ENCODE measurements around the gene PER3. TPM values are rescaled to one million over a fixed set of nuclear protein-coding genes. Genes with fewer than 3 reads are reported as not detected.

PER3 gene
- total RNA-seq, 1 experiment from 2014 or later = 9.0 TPM

GRCh38 chr1:7871136-7871535 lies 87.0 kb downstream of the PER3 start:
- H3K27me3 ChIP-seq (ENCODE audit: insufficient read depth, low read length) = no peaks in the 10 kb centered on the region
- no peak overlapping the region for H3K9ac ChIP-seq (ENCODE audit: extremely low read depth, insufficient read length, low read length)
- no peak for DNase-seq
- no peak overlapping the region for H3K14ac ChIP-seq (ENCODE audit: insufficient read depth, low read length)
- Mint-ChIP-seq H3K4me3 (no peak overlapping the region), H3K4me1 (no peaks in the 10 kb centered on the region), H3K36me3 (ENCODE audit: insufficient read depth in 1 of 3, low read depth in 3 of 3) (no peaks in the 10 kb centered on the region; a peak in 1 of 7 replicates), H3K27ac (no peak overlapping the region), H3K9me3 (no peaks in the 10 kb centered on the region; a peak in 1 of 5 replicates), H3K27me3 (ENCODE audit: low read depth) (peaks cover 5% of the 10 kb centered on the region)
- H3K4me2 ChIP-seq (ENCODE audit: insufficient read depth, insufficient read length, low read length) = no peak overlapping the region
- no peak overlapping the region for H3K27ac ChIP-seq (ENCODE audit: insufficient read length, low read depth, low read length)
- H3K4ac ChIP-seq (ENCODE audit: low read depth, low read length) = no peak overlapping the region
- no peak overlapping the region for H2BK120ac ChIP-seq (ENCODE audit: low read depth, low read length, poor library complexity, severe bottlenecking)
- H2AFZ ChIP-seq (ENCODE audit: low read length) = no peak overlapping the region
- no peaks in the 10 kb centered on the region for H4K20me1 ChIP-seq (ENCODE audit: control insufficient read depth, insufficient read depth, insufficient read length)
- H2AK5ac ChIP-seq (ENCODE audit: insufficient read length, low read length) = no peak overlapping the region
- no peak overlapping the region for H3K56ac ChIP-seq (ENCODE audit: insufficient read length, low read depth, low read length)
- H2BK12ac ChIP-seq (ENCODE audit: insufficient read length, low read depth, low read length) = no peak overlapping the region
- H2BK15ac ChIP-seq (ENCODE audit: low read depth, low read length) = no peak overlapping the region
- H3K79me1 ChIP-seq (ENCODE audit: insufficient read depth, low read depth, low read length, poor library complexity, severe bottlenecking) = no peaks in the 10 kb centered on the region
- no peak overlapping the region for H4K8ac ChIP-seq (replicated peaks; ENCODE audit: insufficient read length, low read depth, low read length)
- no peak for TF ChIP-seq CTCF (conservative IDR thresholded peaks at IDR 0.05)
- no peaks in the 10 kb centered on the region for H3K23me2 ChIP-seq (ENCODE audit: insufficient read length, low read depth, low read length, poor library complexity, severe bottlenecking)
- H3K9me3 ChIP-seq (ENCODE audit: control insufficient read depth, low read depth, low read length) = no peaks in the 10 kb centered on the region
- no CpG with 5 or more reads among the region's 6 CpGs for WGBS (ENCODE audit: extremely low coverage, insufficient read length, low lambda C conversion rate)
- no peak overlapping the region for H2BK20ac ChIP-seq (ENCODE audit: low read depth, low read length, poor library complexity, severe bottlenecking)
- H3T11ph ChIP-seq (ENCODE audit: low read length) = no peak overlapping the region
- no peaks in the 10 kb centered on the region for H3K4me1 ChIP-seq (ENCODE audit: insufficient read depth, low read length)
- H3K18ac ChIP-seq (ENCODE audit: insufficient read length, low read depth, low read length) = no peak overlapping the region
- H2BK5ac ChIP-seq (ENCODE audit: insufficient read length, low read length) = no peak overlapping the region
- H3K79me2 ChIP-seq (ENCODE audit: insufficient read depth, low read length) = no peaks in the 10 kb centered on the region
- no peak overlapping the region for H4K91ac ChIP-seq (ENCODE audit: insufficient read length, low read depth, low read length)
- no peak overlapping the region for H3K23ac ChIP-seq (ENCODE audit: insufficient read length, low read depth, low read length)
- no peak overlapping the region for H4K5ac ChIP-seq (ENCODE audit: insufficient read length, low read depth, low read length)

All from H9 (cell line).